GM13976 (cell line): Measurements from ENCODE around the gene CLIC5.

ENCODE experiments used
- DNase-seq: peaks from one replicate; pipeline ENCODE4 v3.0.0; 2012; ENCODE audit warnings: low spot score
- CTCF ChIP-seq: IDR thresholded peaks from 2 replicates; pipeline ENCODE4 v1.5.1; 2012; ENCODE audit warnings: borderline replicate concordance, mild to moderate bottlenecking; ENCODE audit not compliant: insufficient read depth; ENCODE audit errors: extremely low read depth, missing control alignments, control extremely low read depth
- in situ Hi-C: fragments of 300-500 bp; cut with MboI; formaldehyde crosslinking; loops from one replicate; pipeline ENCODE4 v1.12.0; 2022; ENCODE audit warnings: low sequenced_read_pairs, mixed read lengths, inconsistent platforms; ENCODE audit not compliant: unreplicated experiment

CLIC5 gene

GRCh38 chr6:45911691-45912090 is 104.0 kb downstream of the CLIC5 start:
- DNase-seq: no peak
- in situ Hi-C loops: loop anchor here (25.0 kb wide), 1 partner anchor 199 kb away; no protein-coding TSS in a partner anchor
- TF ChIP-seq CTCF: no peak

DNA sequence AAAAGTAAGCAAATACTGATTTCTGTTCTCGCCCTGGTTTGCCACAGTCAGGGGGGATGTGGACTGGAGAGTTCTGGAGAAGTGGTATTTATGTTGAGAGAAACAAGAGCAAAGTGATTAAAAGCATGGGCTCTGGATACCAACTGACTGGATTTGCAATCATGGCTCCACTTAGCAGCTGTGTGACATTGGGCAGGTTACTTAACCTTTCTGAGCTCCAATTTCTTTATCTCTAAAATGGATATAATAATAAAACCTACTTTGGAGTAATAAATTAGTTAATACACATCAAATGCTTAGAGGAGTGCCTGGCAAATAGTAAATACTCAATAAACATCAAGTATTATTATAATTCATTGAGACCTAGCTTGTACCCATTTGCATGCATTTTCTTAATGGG is 111.7 kb downstream of the CLIC5 start:
- in situ Hi-C loops: loop anchor here (25.0 kb wide), 1 partner anchor 192 kb away; no protein-coding TSS in a partner anchor
- TF ChIP-seq CTCF: no peak

DNA sequence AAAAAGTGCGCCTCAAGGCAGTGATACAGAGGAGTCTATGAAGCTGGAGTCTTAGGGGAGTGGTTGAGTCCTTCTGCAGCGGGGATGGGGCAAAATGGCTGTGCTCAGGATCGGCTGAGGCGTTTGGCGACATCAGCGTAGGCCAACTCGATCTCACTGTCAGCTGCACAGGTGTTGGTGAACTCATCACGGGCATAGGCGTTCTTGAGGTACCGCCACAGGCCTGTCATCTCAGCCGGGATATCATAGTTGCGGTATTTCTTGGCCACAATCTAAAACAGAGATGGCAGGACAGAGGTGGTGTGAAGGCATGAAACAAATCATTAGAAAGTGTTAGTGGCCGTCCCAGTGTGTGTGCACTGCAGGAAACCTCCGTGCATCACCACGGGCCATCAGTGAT is 112.7 kb downstream of the CLIC5 start:
- in situ Hi-C loops: loop anchor here (25.0 kb wide), 1 partner anchor 191 kb away; no protein-coding TSS in a partner anchor
- TF ChIP-seq CTCF: no peak

More for the DNA sequence above, 111.7 kb downstream of the CLIC5 start:
- no peak for DNase-seq

DNA sequence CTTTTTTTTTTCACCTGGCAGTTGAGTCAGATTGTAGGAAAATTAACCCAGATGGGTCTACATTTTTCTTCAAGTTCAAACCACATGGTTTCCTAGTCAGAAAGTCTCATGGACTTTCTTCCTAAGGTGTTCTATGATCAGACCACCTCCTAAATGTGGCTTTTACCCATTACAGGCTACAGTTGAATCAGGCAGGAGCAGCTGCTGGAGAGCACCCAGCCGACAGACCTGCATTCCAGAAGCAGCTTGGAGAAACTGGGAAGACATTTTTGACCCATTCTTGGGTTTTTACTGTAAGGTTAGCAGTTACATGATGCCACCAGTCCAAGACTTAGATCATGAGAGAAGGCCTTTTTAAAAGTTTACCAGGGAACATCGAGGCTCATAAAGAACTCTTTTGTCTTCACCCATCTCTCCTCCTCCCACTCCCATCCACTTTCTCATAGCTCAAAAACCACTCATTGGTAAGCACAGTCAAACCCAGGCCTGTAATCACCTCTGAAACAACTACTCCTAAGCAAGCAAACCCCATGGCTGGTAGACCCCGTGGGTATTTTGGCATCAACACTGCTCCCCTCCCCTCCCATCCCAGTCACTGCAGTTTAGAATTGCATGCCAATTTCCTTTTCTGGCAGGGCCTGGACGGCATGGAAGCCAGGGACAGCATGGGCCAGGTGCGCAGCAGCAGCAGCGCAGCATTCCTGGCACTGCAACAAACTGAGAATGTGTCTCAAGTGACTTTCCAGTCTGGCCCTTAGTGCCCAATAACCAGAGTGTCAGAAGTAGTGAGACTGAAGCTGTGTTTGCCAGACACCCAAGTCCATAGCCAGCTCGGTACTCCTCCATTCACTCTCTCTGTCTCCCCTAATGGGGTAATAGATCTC is 113.7 kb downstream of the CLIC5 start:
- TF ChIP-seq CTCF: no peak
- DNase-seq: no peak
- in situ Hi-C loops: loop anchor here (25.0 kb wide), 1 partner anchor 190 kb away; no protein-coding TSS in a partner anchor

More for the DNA sequence above, 112.7 kb downstream of the CLIC5 start:
- DNase-seq: no peak

- no peak for DNase-seq
- in situ Hi-C loops: loop anchor here (25.0 kb wide), 1 partner anchor 189 kb away; no protein-coding TSS in a partner anchor
- TF ChIP-seq CTCF: no peak
Observed at GRCh38 chr6:45900808-45901752, 114.6 kb downstream of the CLIC5 start.

DNA sequence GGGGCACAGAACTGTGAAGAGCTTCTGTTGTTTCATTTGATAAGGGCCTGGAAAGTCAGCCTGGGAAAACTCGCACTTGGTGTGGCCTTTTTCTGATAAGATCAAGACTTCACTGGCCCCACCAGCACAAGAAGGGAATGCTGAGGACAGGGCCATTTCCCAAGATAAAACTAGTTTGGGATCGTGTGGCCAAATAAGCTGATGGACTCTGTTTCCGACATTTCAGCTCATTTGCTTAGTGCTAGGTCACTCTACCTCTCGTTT is 116.0 kb downstream of the CLIC5 start:
- in situ Hi-C loops: no loop called here
- TF ChIP-seq CTCF: no peak
- DNase-seq: no peak
